OCI-LY7 (cell line): ENCODE data around the gene OBSL1.

Source experiments
- EZH2phosphoT487 ChIP-seq: fragments of 200-600 bp; sonication (generic); IDR thresholded peaks from 2 replicates; pipeline ENCODE4 v1.6.1; 2018; ENCODE audit warnings: low read depth, borderline replicate concordance, mild to moderate bottlenecking, mixed run types, antibody characterized with exemption, low read length, moderate library complexity, mixed read lengths
- TF ChIP-seq, protein P1 (sequence below): fragments of 200-600 bp; sonication (generic); conservative IDR thresholded peaks from 2 replicates; pipeline ENCODE4 v1.5.1; 2014; ENCODE audit warnings: mild to moderate bottlenecking, antibody characterized with exemption, low read length, moderate library complexity, mixed read lengths

DNA sequence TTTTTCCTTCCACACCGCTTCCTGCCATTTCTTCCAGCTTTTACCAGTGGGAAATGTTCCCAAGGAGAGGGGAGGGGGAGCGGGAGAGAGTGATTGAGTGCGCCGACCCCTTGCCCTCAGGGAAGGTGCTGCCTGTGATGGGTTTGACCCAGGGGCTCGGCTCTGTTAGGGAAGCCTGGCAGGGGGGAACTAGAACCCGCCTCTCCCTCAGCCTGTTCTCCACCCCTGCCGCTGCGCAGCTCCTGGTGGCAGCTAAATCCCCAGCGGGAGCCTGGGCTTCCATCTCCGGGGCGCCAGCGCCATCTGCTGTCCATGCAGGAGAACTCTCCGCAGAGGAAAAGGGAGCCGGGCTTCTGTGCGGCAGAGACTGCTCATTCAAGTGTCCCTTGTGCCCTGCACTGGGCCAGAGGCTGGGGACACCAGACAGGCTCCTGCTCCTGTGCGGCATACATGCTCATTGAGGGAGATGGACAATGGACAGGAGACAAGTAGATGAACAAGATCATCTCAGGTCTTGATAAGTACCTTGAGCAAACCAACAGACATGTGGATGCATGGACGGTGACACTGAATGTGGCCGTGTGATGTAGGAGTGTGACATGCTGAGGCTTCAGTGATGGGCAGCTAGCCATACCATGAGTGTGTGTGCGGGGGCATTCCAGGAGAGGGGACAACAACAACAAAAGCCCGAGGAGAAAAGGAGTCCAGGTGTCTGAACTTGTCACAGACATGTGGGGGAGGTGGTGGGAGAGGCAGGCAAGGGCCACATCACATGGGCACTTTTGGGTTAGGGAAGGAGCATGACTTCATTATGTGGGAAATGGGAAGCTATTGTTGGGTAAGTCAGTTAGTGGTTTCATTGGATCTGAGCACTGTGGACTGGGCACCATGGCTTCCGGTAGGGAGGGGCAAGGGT lies 41.0 kb downstream of the OBSL1 start:
- TF ChIP-seq, protein P1, sequence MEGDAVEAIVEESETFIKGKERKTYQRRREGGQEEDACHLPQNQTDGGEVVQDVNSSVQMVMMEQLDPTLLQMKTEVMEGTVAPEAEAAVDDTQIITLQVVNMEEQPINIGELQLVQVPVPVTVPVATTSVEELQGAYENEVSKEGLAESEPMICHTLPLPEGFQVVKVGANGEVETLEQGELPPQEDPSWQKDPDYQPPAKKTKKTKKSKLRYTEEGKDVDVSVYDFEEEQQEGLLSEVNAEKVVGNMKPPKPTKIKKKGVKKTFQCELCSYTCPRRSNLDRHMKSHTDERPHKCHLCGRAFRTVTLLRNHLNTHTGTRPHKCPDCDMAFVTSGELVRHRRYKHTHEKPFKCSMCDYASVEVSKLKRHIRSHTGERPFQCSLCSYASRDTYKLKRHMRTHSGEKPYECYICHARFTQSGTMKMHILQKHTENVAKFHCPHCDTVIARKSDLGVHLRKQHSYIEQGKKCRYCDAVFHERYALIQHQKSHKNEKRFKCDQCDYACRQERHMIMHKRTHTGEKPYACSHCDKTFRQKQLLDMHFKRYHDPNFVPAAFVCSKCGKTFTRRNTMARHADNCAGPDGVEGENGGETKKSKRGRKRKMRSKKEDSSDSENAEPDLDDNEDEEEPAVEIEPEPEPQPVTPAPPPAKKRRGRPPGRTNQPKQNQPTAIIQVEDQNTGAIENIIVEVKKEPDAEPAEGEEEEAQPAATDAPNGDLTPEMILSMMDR: peak; percentile 95
- no peak for TF ChIP-seq EZH2phosphoT487
